ENCODE measurements around the gene EEF2.

DNA sequence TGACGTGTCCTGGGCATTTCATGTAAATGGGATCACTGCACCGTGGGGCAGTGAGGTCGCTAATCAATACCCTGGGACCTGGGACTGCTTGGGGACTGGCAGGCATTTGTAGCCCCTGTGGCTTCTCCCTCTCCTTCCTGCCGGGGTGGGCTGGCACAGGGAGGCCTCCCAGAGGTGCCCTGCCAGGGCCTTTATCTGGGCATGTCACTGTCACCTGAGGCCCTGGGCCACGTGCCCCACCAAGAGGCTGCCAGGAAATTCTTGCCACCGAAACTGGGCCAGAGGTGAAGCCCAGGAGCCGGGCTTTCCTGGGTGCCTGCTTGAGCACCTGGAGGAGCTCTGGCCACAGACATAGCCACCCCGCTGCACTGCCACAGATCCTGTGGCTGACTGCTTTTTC lies 54.2 kb downstream of the EEF2 start:
- TF ChIP-seq, protein P1, sequence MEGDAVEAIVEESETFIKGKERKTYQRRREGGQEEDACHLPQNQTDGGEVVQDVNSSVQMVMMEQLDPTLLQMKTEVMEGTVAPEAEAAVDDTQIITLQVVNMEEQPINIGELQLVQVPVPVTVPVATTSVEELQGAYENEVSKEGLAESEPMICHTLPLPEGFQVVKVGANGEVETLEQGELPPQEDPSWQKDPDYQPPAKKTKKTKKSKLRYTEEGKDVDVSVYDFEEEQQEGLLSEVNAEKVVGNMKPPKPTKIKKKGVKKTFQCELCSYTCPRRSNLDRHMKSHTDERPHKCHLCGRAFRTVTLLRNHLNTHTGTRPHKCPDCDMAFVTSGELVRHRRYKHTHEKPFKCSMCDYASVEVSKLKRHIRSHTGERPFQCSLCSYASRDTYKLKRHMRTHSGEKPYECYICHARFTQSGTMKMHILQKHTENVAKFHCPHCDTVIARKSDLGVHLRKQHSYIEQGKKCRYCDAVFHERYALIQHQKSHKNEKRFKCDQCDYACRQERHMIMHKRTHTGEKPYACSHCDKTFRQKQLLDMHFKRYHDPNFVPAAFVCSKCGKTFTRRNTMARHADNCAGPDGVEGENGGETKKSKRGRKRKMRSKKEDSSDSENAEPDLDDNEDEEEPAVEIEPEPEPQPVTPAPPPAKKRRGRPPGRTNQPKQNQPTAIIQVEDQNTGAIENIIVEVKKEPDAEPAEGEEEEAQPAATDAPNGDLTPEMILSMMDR (IDR thresholded peaks at IDR 0.05): no peak
- no peak for TF ChIP-seq POLR2A (IDR thresholded peaks at IDR 0.05)
- no peak for TF ChIP-seq POLR2AphosphoS5 (IDR thresholded peaks at IDR 0.05)
